Adrenal gland (tissue), 12 donors: ENCODE measurements around the gene SEC62. TPM values are rescaled to one million over a fixed set of nuclear protein-coding genes. Genes with fewer than 3 reads are reported as not detected.

Experiments used
- DNase-seq, 7 donors: peaks; one replicate each; pipeline ENCODE4 v3.0.0-alpha.2; 2019 to 2020
- H3K27ac ChIP-seq, 5 donors: fragments of 200-600 bp; sonication (generic) in 4 of 5; 1 replicate in 3 of 5; 2 replicates in 2 of 5; pipeline versions ENCODE4 v1.5.1 to v1.8.0; 2016 to 2020; ENCODE audit warnings: mild to moderate bottlenecking in 1 of 5
- H3K27me3 ChIP-seq: fragments of 200-600 bp; 2 replicates; pipeline ENCODE4 v1.8.0; 2021
- H3K36me3 ChIP-seq, 2 donors: fragments of 200-600 bp; replicated peaks in 1 of 2; 1 replicate in 1 of 2; 2 replicates in 1 of 2; pipeline versions ENCODE4 v1.5.1 to v1.8.0; 2018 to 2022
- H3K4me1 ChIP-seq, 2 donors: fragments of 200-600 bp; replicated peaks in 1 of 2; 1 replicate in 1 of 2; 2 replicates in 1 of 2; pipeline versions ENCODE4 v1.5.1 to v1.8.0; 2018 to 2021
- H3K4me3 ChIP-seq, 4 donors: fragments of 200-600 bp; sonication (generic) in 3 of 4; one replicate each; pipeline ENCODE4 v1.5.1; 2016 to 2018
- H3K9me3 ChIP-seq, 3 donors: fragments of 200-600 bp; sonication (generic) in 1 of 3; replicated peaks in 1 of 3; 1 replicate in 2 of 3; 2 replicates in 1 of 3; pipeline versions ENCODE4 v1.5.1 to v1.8.0; 2016 to 2021
- CTCF ChIP-seq, 6 experiments: fragments of 450-650 bp in 4 of 6; fragments of 200-600 bp in 2 of 6; sonication (generic) in 1 of 6; IDR thresholded peaks; 1 replicate in 5 of 6; 2 replicates in 1 of 6; pipeline versions ENCODE4 v1.5.1 to v1.8.0; 2016 to 2021; ENCODE audit warnings: antibody characterized with exemption in 6 of 6, mild to moderate bottlenecking in 2 of 6, moderate library complexity in 1 of 6
- POLR2A ChIP-seq, 2 donors: fragments of 450-650 bp; IDR thresholded peaks; one replicate each; pipeline ENCODE4 v1.6.1; 2017; ENCODE audit warnings: antibody characterized with exemption in 2 of 2, mild to moderate bottlenecking in 2 of 2, moderate library complexity in 1 of 2
- WGBS, 4 donors: extraction: QIAGEN DNeasy Blood & Tissue Kit in 2 of 4; methylation state at CpG; one replicate each; pipeline versions ENCODE4 v1.1.5 to v1.1.7; 2013 to 2017; 5-methylcytosine and 5-hydroxymethylcytosine counted together
- intact Hi-C, 2 donors: fragments of 100-400 bp; cut with DNase I; formaldehyde crosslinking; loops; one replicate each; pipeline versions ENCODE4 v1.14.1 to v1.15.0; 2022 to 2023
- polyA plus RNA-seq, 3 donors: library from polyadenylated mRNA; stranded (reverse); fragments of 200-250 nt in 2 of 3; fragments of 350-450 nt in 1 of 3; fragmentation: Illumina TruSeq in 1 of 3; extraction: RNeasy Lipid Tissue Mini Kit (QIAGEN cat#74804) in 1 of 3; gene quantifications; one replicate each; pipeline ENCODE4 v1.2.3, GENCODE V29; 2013 to 2014
- total RNA-seq, 9 donors: library from RNA; depleted of rRNA in 4 of 9; stranded (reverse); fragments of >200 nt in 4 of 9; fragments of 120-200 nt in 1 of 9; fragmentation: NEBNext Ultra II Directional in 1 of 9; extraction: Animal tissue kit (Norgen Biotek cat#: 25700) in 1 of 9; gene quantifications; one replicate each; pipeline versions ENCODE4 v1.1.0 to v1.2.4, GENCODE V29; 2013 to 2023
- donor health status: healthy with polysubstance abuse.
- donor health status: Bipolar disorder and iron deficiency.
- donor health status: DM: yes; HTN: yes; CAD: no.
- donor health status: DM: no; HTN: no; CAD: no.
- donor health status: DM: no; HTN: no; CAD: no.
- donor health status: DM: yes; HTN: yes; CAD: no.

SEC62 gene
- total and polyA plus RNA-seq, 12 donors = 41.1 to 267 (median 148) TPM

- intact Hi-C loops = no loop called here
- Histone ChIP-seq H3K36me3 (no peaks in the 10 kb centered on the region), H3K4me1 (no peaks in the 10 kb centered on the region), H3K9me3 (no peaks in the 10 kb centered on the region), H3K27ac (no peak overlapping the region), H3K4me3 (no peak overlapping the region), H3K27me3 (no peaks in the 10 kb centered on the region)
- whole genome bisulfite sequencing, 4 donors = 89 to 93% (median 90%) methylated on average over 4 of the region's 4 CpGs
- DNase-seq = no peak
- TF ChIP-seq CTCF (IDR thresholded peaks at IDR 0.05) (no peak), POLR2A (IDR thresholded peaks at IDR 0.05) (no peak)
Measured at GRCh38 chr3:170022336-170022735, 55.7 kb downstream of the SEC62 start.

GRCh38 chr3:170023165-170023564 lies 56.6 kb downstream of the SEC62 start:
- TF ChIP-seq POLR2A (IDR thresholded peaks at IDR 0.05) (no peak), CTCF (IDR thresholded peaks at IDR 0.05) (no peak)
- Histone ChIP-seq H3K36me3 (no peaks in the 10 kb centered on the region), H3K27me3 (no peaks in the 10 kb centered on the region), H3K9me3 (no peaks in the 10 kb centered on the region), H3K4me3 (no peak overlapping the region), H3K27ac (no peak overlapping the region), H3K4me1 (no peaks in the 10 kb centered on the region)
- intact Hi-C loops = no loop called here
- DNase-seq = no peak
- 78 to 100% (median 84%) methylated on average over 1 of the region's 1 CpG for WGBS, 4 donors

GRCh38 chr3:170024581-170024980 lies 58.0 kb downstream of the SEC62 start:
- Histone ChIP-seq H3K9me3 (no peaks in the 10 kb centered on the region), H3K4me1 (no peaks in the 10 kb centered on the region), H3K36me3 (no peaks in the 10 kb centered on the region), H3K4me3 (no peak overlapping the region), H3K27ac (no peak overlapping the region), H3K27me3 (no peaks in the 10 kb centered on the region)
- WGBS, 4 donors = 88 to 94% (median 91%) methylated on average over 4 of the region's 4 CpGs
- no peak for DNase-seq
- TF ChIP-seq POLR2A (IDR thresholded peaks at IDR 0.05) (no peak), CTCF (IDR thresholded peaks at IDR 0.05) (no peak)
- intact Hi-C loops = no loop called here

GRCh38 chr3:170027233-170028102 lies 60.9 kb downstream of the SEC62 start:
- 63 to 77% (median 68%) methylated on average over 4 of the region's 4 CpGs for WGBS, 4 donors
- TF ChIP-seq CTCF (IDR thresholded peaks at IDR 0.05) (no peak), POLR2A (IDR thresholded peaks at IDR 0.05) (no peak)
- no peak for DNase-seq

More at GRCh38 chr3:170027233-170028102, 60.9 kb downstream of the SEC62 start:
- no peaks in the 10 kb centered on the region for H3K36me3 ChIP-seq
- H3K27me3 ChIP-seq = no peaks in the 10 kb centered on the region
- H3K4me1 ChIP-seq = no peaks in the 10 kb centered on the region
- H3K9me3 ChIP-seq = no peaks in the 10 kb centered on the region
- no peak overlapping the region for H3K4me3 ChIP-seq
- intact Hi-C loops = no loop called here
- no peak overlapping the region for H3K27ac ChIP-seq
